Liver (tissue), 3 donors: ENCODE results near the gene CDK5RAP3.

Experiments used
- ATF3 ChIP-seq: IDR thresholded peaks from 2 replicates; pipeline ENCODE4 v1.6.1; 2016; ENCODE audit warnings: antibody characterized with exemption
- CTCF ChIP-seq: fragments of 150-350 bp; IDR thresholded peaks from 2 replicates; pipeline ENCODE4 v1.5.1; 2017; ENCODE audit warnings: improper control_type of control experiment, low read depth, low read length; ENCODE audit not compliant: missing input control
- FOXA2 ChIP-seq: IDR thresholded peaks from 2 replicates; pipeline ENCODE4 v1.6.1; 2016; ENCODE audit warnings: antibody characterized with exemption
- GABPA ChIP-seq, 2 donors: IDR thresholded peaks in 1 of 2; conservative IDR thresholded peaks in 1 of 2; 2 replicates each; pipeline ENCODE4 v1.6.1; 2016; ENCODE audit warnings: antibody characterized with exemption in 2 of 2, mild to moderate bottlenecking in 1 of 2, moderate library complexity in 1 of 2
- MAX ChIP-seq: IDR thresholded peaks from 2 replicates; pipeline ENCODE4 v1.6.1; 2016; ENCODE audit warnings: antibody characterized with exemption
- RAD21 ChIP-seq, 2 donors: IDR thresholded peaks; 2 replicates each; pipeline ENCODE4 v1.6.1; 2016; ENCODE audit warnings: antibody characterized with exemption in 2 of 2, mild to moderate bottlenecking in 2 of 2
- REST ChIP-seq: IDR thresholded peaks from 2 replicates; pipeline ENCODE4 v1.6.1; 2016; ENCODE audit warnings: antibody characterized with exemption, mild to moderate bottlenecking
- RXRA ChIP-seq, 2 donors: IDR thresholded peaks; 2 replicates each; pipeline ENCODE4 v1.6.1; 2017 to 2018; ENCODE audit warnings: antibody characterized with exemption in 2 of 2, mild to moderate bottlenecking in 1 of 2
- TAF1 ChIP-seq: conservative IDR thresholded peaks from 2 replicates; pipeline ENCODE4 v1.6.1; 2016; ENCODE audit warnings: antibody characterized with exemption, mild to moderate bottlenecking
- YY1 ChIP-seq: IDR thresholded peaks from 2 replicates; pipeline ENCODE4 v1.6.1; 2016; ENCODE audit warnings: antibody characterized with exemption, mild to moderate bottlenecking
- ZBTB33 ChIP-seq: IDR thresholded peaks from 2 replicates; pipeline ENCODE4 v1.6.1; 2016; ENCODE audit warnings: antibody characterized with exemption
- donor health status: healthy.
- donor health status: healthy.

GRCh38 chr17:47935961-47936360 is 35.0 kb upstream of the CDK5RAP3 start:
- TF ChIP-seq ZBTB33 (no peak), CTCF (no peak), RXRA (IDR thresholded peaks at IDR 0.05) (no peak), ATF3 (no peak), MAX (no peak), YY1 (no peak), TAF1 (no peak), REST (no peak), RAD21 (IDR thresholded peaks at IDR 0.05) (no peak), GABPA (IDR thresholded peaks at IDR 0.05 in 1 of 2, conservative IDR thresholded peaks at IDR 0.05 in 1 of 2) (no peak), FOXA2 (no peak)
